GM13977 (cell line): Measurements from ENCODE around the gene BCAP31.
A peak's percentile ranks its signal among the peaks of the same experiment; 100 is the strongest.

Experiments used
- DNase-seq: peaks from one replicate; pipeline ENCODE4 v3.0.0; 2012; ENCODE audit warnings: low spot score
- CTCF ChIP-seq: IDR thresholded peaks from 2 replicates; pipeline ENCODE4 v1.5.1; 2012; ENCODE audit warnings: mild to moderate bottlenecking, control low read depth; ENCODE audit not compliant: insufficient read depth; ENCODE audit errors: extremely low read depth, missing control alignments
- in situ Hi-C: fragments of 300-500 bp; cut with MboI; formaldehyde crosslinking; loops from one replicate; pipeline ENCODE4 v1.12.0; 2022; ENCODE audit warnings: low sequenced_read_pairs, low pct_unique_long_range_greater_than_20kb, mixed read lengths, inconsistent platforms; ENCODE audit not compliant: unreplicated experiment

Gene BCAP31

GRCh38 chrX:153727123-153727931, 3.1 kb upstream of the BCAP31 start:
- no peak for TF ChIP-seq CTCF
- in situ Hi-C loops, result no loop called here
- DNase-seq, result peak; percentile 27

GRCh38 chrX:153726286-153727122, 2.3 kb upstream of the BCAP31 start:
- TF ChIP-seq CTCF, result no peak
- in situ Hi-C loops, result no loop called here
- DNase-seq, result peak; percentile 84

GRCh38 chrX:153725832-153726285, 1.7 kb upstream of the BCAP31 start:
- DNase-seq, result no peak
- no peak for TF ChIP-seq CTCF
- in situ Hi-C loops, result no loop called here

- peak; percentile 63 for DNase-seq
- in situ Hi-C loops, result no loop called here
Measured at GRCh38 chrX:153725039-153725831, 1.0 kb upstream of the BCAP31 start.

GRCh38 chrX:153723351-153724251, 586 bp downstream of the BCAP31 start:
- TF ChIP-seq CTCF, result peak; percentile 62
- in situ Hi-C loops, result no loop called here
- DNase-seq, result peak; percentile 74

More at GRCh38 chrX:153725039-153725831, 1.0 kb upstream of the BCAP31 start:
- TF ChIP-seq CTCF, result no peak
